Activated CD8-positive, alpha-beta memory T cell treated with anti-CD3 and anti-CD28 coated beads, Interleukin-2, amount 50 U/mL, for 4 hours (primary cell): ENCODE results near the gene DNTT.

Experiments used
- DNase-seq: peaks from one replicate; pipeline ENCODE4 v3.0.0-alpha.2; 2020

The DNTT gene

GRCh38 chr10:96304230-96304629 lies at the start of gene DNTT:
Gene DNTT, plus strand, starts transcription at chr10:96304434. Its CDS starts 64 bp downstream, at chr10:96304498.
- DNase-seq, result no peak

GRCh38 chr10:96254976-96255375 lies 49.3 kb upstream of the DNTT start:
- no peak for DNase-seq

GRCh38 chr10:96255549-96256333 lies 48.5 kb upstream of the DNTT start:
- DNase-seq, result no peak

GRCh38 chr10:96257944-96258343 lies 46.3 kb upstream of the DNTT start:
- DNase-seq, result no peak

GRCh38 chr10:96259150-96259549 lies 45.1 kb upstream of the DNTT start:
- no peak for DNase-seq

GRCh38 chr10:96260014-96260413 lies 44.2 kb upstream of the DNTT start:
- DNase-seq, result no peak

GRCh38 chr10:96261132-96261531 lies 43.1 kb upstream of the DNTT start:
- DNase-seq, result no peak

GRCh38 chr10:96261930-96262329 lies 42.3 kb upstream of the DNTT start:
- DNase-seq, result no peak

- DNase-seq, result no peak
Observed at GRCh38 chr10:96263176-96263575, 41.1 kb upstream of the DNTT start.

GRCh38 chr10:96263669-96264068 lies 40.6 kb upstream of the DNTT start:
- no peak for DNase-seq

- DNase-seq, result no peak
Observed at GRCh38 chr10:96264938-96265337, 39.3 kb upstream of the DNTT start.

- no peak for DNase-seq
Observed at GRCh38 chr10:96266118-96266770, 38.0 kb upstream of the DNTT start.

- no peak for DNase-seq
Observed at GRCh38 chr10:96267234-96267705, 37.0 kb upstream of the DNTT start.

- DNase-seq, result no peak
Observed at GRCh38 chr10:96268341-96268909, 35.8 kb upstream of the DNTT start.

GRCh38 chr10:96269438-96270300 lies 34.6 kb upstream of the DNTT start:
- no peak for DNase-seq

- DNase-seq, result no peak
Observed at GRCh38 chr10:96270571-96270970, 33.7 kb upstream of the DNTT start.

- DNase-seq, result no peak
Observed at GRCh38 chr10:96271016-96271815, 33.0 kb upstream of the DNTT start, which contains the start of gene BLNK. Gene BLNK, minus strand, starts transcription at chr10:96271569. Its CDS starts 171 bp downstream, at chr10:96271398.

- DNase-seq, result no peak
Observed at GRCh38 chr10:96272316-96273280, 31.6 kb upstream of the DNTT start.

- no peak for DNase-seq
Observed at GRCh38 chr10:96275685-96276418, 28.4 kb upstream of the DNTT start.

- DNase-seq, result no peak
Observed at GRCh38 chr10:96276426-96276825, 27.8 kb upstream of the DNTT start.
